Measurements from ENCODE around the gene STK4. TPM values are rescaled to one million over a fixed set of nuclear protein-coding genes. Genes with fewer than 3 reads are reported as not detected.

STK4 gene
- total and polyA plus RNA-seq, 4 donors: 5.4 to 41.0 (median 24.9) TPM

- no peak for DNase-seq
- Histone ChIP-seq H3K4me1 (ENCODE audit: control insufficient read depth in 1 of 2, insufficient read depth in 2 of 2, low read length in 2 of 2) (no peaks in the 10 kb centered on the region), H3K4me3 (ENCODE audit: low read length in 2 of 2) (no peak overlapping the region), H3K27ac (ENCODE audit: low read depth in 1 of 2, low read length in 2 of 2) (no peak overlapping the region), H3K27me3 (ENCODE audit: control insufficient read depth in 1 of 2, insufficient read depth in 2 of 2, low read length in 1 of 2) (no peaks in the 10 kb centered on the region), H3K36me3 (ENCODE audit: control insufficient read depth in 1 of 2, insufficient read depth in 2 of 2, low read length in 1 of 2) (peaks cover 0 to 4% of the 10 kb centered on the region in 2 donors), H3K9me3 (ENCODE audit: control insufficient read depth, low read length) (no peaks in the 10 kb centered on the region)
- 92% methylated on average over 7 of the region's 7 CpGs for WGBS, 2 donors
- ATAC-seq (ENCODE audit: low FRiP score): no peak
- intact Hi-C loops (cut with DNase I): no loop called here
These were observed 100.1 kb downstream of the STK4 start for GRCh38 chr20:45066372-45066771.

DNA sequence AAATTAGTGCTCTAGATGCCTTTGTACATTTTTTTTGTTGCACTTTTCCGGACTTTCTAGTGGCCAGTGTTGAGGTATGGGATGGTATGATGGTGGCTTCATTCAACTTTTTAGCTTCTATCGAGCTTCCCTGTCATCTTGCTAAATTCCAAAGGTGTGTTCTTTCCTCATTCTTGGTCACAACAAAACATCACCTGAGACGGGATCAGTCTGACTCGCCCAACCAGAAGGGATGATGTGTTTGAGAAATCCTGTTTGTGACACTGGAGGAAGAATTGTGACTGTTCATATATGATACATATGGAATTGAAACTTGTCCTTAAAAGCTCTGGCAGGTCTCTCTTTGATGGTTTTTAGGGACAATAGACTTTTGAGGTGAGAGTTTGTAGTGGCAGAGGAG is 100.8 kb downstream of the STK4 start:
- ATAC-seq (ENCODE audit: low FRiP score): no peak
- H3K27ac ChIP-seq (ENCODE audit: low read depth in 1 of 2, low read length in 2 of 2): no peak overlapping the region
- intact Hi-C loops (cut with DNase I): no loop called here
- H3K4me3 ChIP-seq (ENCODE audit: low read length in 2 of 2): no peak overlapping the region
- peaks cover 0 to 4% of the 10 kb centered on the region in 2 donors for H3K36me3 ChIP-seq (ENCODE audit: control insufficient read depth in 1 of 2, insufficient read depth in 2 of 2, low read length in 1 of 2)
- no peaks in the 10 kb centered on the region for H3K27me3 ChIP-seq (ENCODE audit: control insufficient read depth in 1 of 2, insufficient read depth in 2 of 2, low read length in 1 of 2)
- DNase-seq: no peak
- WGBS, 2 donors: 98 to 99% methylated on average over 4 of the region's 4 CpGs
- H3K9me3 ChIP-seq (ENCODE audit: control insufficient read depth, low read length): no peaks in the 10 kb centered on the region
- no peaks in the 10 kb centered on the region for H3K4me1 ChIP-seq (ENCODE audit: control insufficient read depth in 1 of 2, insufficient read depth in 2 of 2, low read length in 2 of 2)

DNA sequence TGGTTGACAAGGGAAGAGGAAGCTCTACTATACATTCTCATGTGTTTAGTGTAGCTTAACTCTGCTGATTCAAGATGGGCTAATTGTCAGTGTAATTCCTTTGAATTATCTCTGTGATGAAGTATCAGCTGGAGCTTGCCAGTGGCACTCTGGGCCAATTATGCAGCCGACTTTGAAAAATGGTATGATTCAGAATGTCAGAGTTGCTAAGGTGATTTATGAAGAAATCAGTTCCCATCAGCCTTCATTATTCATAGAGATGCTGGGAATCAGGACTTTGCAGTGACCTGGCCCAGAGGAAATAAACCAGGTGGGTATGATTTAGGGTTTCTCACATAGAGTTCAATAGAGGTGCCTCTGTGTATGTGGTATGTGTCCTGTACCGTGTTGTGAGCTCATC is 101.2 kb downstream of the STK4 start:
- ATAC-seq (ENCODE audit: low FRiP score) (no peak), DNase-seq (no peak)
- Histone ChIP-seq H3K4me3 (ENCODE audit: low read length in 2 of 2) (no peak overlapping the region), H3K9me3 (ENCODE audit: control insufficient read depth, low read length) (no peaks in the 10 kb centered on the region), H3K36me3 (ENCODE audit: control insufficient read depth in 1 of 2, insufficient read depth in 2 of 2, low read length in 1 of 2) (peaks cover 0 to 4% of the 10 kb centered on the region in 2 donors), H3K4me1 (ENCODE audit: control insufficient read depth in 1 of 2, insufficient read depth in 2 of 2, low read length in 2 of 2) (no peaks in the 10 kb centered on the region), H3K27me3 (ENCODE audit: control insufficient read depth in 1 of 2, insufficient read depth in 2 of 2, low read length in 1 of 2) (no peaks in the 10 kb centered on the region), H3K27ac (ENCODE audit: low read depth in 1 of 2, low read length in 2 of 2) (no peak overlapping the region)
- intact Hi-C loops (cut with DNase I): no loop called here
- whole genome bisulfite sequencing, 2 donors: 79 to 80% methylated on average over 2 of the region's 2 CpGs

DNA sequence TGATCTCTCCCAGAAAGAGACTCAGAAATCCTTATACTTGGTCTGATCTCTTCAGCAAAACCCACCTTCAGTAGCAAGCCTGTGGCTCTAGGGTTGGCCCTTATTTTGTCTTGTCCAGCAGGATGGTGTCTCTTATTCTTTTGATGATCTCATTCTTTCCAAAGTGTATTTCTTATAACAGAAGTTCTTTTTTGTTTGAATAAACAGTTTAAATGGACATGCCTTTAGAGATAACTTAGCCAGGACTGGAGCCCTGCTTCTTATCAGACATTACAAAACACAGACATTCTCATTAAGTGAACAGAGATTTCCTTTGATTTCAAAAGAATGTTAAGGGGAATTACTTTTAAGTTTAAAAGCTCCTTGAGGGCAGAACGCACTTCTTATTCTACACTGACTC is 102.9 kb downstream of the STK4 start:
- intact Hi-C loops (cut with DNase I): no loop called here
- DNase-seq (no peak), ATAC-seq (ENCODE audit: low FRiP score) (no peak)
- no peak overlapping the region for H3K4me3 ChIP-seq (ENCODE audit: low read length in 2 of 2)
- no peak overlapping the region for H3K27ac ChIP-seq (ENCODE audit: low read depth in 1 of 2, low read length in 2 of 2)
- no peaks in the 10 kb centered on the region for H3K27me3 ChIP-seq (ENCODE audit: control insufficient read depth in 1 of 2, insufficient read depth in 2 of 2, low read length in 1 of 2)
- peaks cover 3 to 4% of the 10 kb centered on the region in 2 donors for H3K36me3 ChIP-seq (ENCODE audit: control insufficient read depth in 1 of 2, insufficient read depth in 2 of 2, low read length in 1 of 2)
- no peaks in the 10 kb centered on the region for H3K9me3 ChIP-seq (ENCODE audit: control insufficient read depth, low read length)
- no peaks in the 10 kb centered on the region for H3K4me1 ChIP-seq (ENCODE audit: control insufficient read depth in 1 of 2, insufficient read depth in 2 of 2, low read length in 2 of 2)
- 95 to 99% methylated on average over 1 of the region's 1 CpG for WGBS, 2 donors

DNA sequence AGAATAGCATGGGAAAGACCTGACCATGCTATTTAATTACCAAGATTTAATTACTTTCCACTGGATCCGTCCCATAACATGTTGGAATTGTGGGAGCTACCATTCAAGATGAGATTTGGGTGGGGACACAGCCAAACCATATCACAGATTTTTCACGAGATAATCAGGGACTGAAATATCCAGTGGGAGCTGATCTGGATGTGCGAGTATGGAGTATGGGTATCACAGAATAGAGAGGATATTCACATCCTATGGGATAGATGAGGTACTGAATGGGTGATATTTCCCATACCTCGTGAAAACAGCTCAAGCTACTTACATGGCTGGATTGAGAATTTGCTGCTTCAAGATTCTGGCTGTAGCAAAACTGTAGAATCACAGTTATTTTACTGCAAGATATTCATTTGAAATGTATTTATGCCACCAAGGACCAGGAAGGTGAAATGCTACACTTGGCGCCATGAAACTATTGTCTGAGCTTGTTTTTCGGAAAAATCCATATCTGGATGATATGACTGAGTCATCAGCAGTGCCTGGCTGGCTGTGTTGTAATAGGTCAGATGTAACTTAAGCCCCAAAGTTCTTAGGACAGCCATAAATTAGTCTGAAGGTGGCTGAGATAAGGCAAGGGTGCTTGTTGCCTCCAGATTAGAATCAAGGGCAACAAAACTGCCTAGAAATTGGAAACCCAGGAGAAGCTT is 104.8 kb downstream of the STK4 start:
- Histone ChIP-seq H3K27me3 (ENCODE audit: control insufficient read depth in 1 of 2, insufficient read depth in 2 of 2, low read length in 1 of 2) (no peaks in the 10 kb centered on the region), H3K4me3 (ENCODE audit: low read length in 2 of 2) (no peak overlapping the region), H3K4me1 (ENCODE audit: control insufficient read depth in 1 of 2, insufficient read depth in 2 of 2, low read length in 2 of 2) (no peaks in the 10 kb centered on the region), H3K27ac (ENCODE audit: low read depth in 1 of 2, low read length in 2 of 2) (no peak overlapping the region), H3K9me3 (ENCODE audit: control insufficient read depth, low read length) (no peaks in the 10 kb centered on the region), H3K36me3 (ENCODE audit: control insufficient read depth in 1 of 2, insufficient read depth in 2 of 2, low read length in 1 of 2) (peaks cover 9 to 11% of the 10 kb centered on the region in 2 donors)
- ATAC-seq (ENCODE audit: low FRiP score) (no peak), DNase-seq (no peak)
- 93 to 96% methylated on average over 6 of the region's 6 CpGs for WGBS, 2 donors
- intact Hi-C loops (cut with DNase I): no loop called here

DNA sequence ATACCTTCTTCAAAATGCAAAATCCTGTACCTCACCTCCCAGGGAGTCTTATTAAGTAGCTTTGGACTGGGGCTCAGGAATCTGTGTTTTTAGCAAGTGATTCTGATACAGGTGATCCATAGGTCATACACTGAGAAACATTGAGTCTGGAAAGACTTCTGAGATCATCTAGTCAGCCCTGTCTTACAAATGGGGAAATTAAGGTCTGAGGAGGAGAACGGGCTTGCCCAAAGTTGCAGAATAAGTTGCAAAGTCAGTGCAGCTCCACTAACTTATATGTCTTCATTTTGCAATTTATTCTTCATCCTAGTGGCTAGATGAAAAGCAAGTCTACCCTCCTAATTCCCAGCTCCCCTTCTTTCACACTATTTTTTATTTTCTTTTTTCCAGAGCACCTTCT is 105.8 kb downstream of the STK4 start:
- no peaks in the 10 kb centered on the region for H3K27me3 ChIP-seq (ENCODE audit: control insufficient read depth in 1 of 2, insufficient read depth in 2 of 2, low read length in 1 of 2)
- intact Hi-C loops (cut with DNase I): no loop called here
- 89 to 93% methylated on average over 1 of the region's 1 CpG for WGBS, 2 donors

GRCh38 chr20:45073221-45073620 is 106.9 kb downstream of the STK4 start:
- Histone ChIP-seq H3K27me3 (ENCODE audit: control insufficient read depth in 1 of 2, insufficient read depth in 2 of 2, low read length in 1 of 2) (no peaks in the 10 kb centered on the region), H3K4me1 (ENCODE audit: control insufficient read depth in 1 of 2, insufficient read depth in 2 of 2, low read length in 2 of 2) (no peaks in the 10 kb centered on the region), H3K36me3 (ENCODE audit: control insufficient read depth in 1 of 2, insufficient read depth in 2 of 2, low read length in 1 of 2) (peaks cover 9 to 12% of the 10 kb centered on the region in 2 donors), H3K9me3 (ENCODE audit: control insufficient read depth, low read length) (no peaks in the 10 kb centered on the region), H3K4me3 (ENCODE audit: low read length in 2 of 2) (no peak overlapping the region), H3K27ac (ENCODE audit: low read depth in 1 of 2, low read length in 2 of 2) (no peak overlapping the region)
- intact Hi-C loops (cut with DNase I): no loop called here
- WGBS, 2 donors: 78 to 87% methylated on average over 3 of the region's 3 CpGs
- no peak for DNase-seq
- no peak for ATAC-seq (ENCODE audit: low FRiP score)

More for the DNA sequence above, 105.8 kb downstream of the STK4 start:
- peaks cover 9 to 16% of the 10 kb centered on the region in 2 donors for H3K36me3 ChIP-seq (ENCODE audit: control insufficient read depth in 1 of 2, insufficient read depth in 2 of 2, low read length in 1 of 2)
- H3K4me3 ChIP-seq (ENCODE audit: low read length in 2 of 2): no peak overlapping the region
- H3K9me3 ChIP-seq (ENCODE audit: control insufficient read depth, low read length): no peaks in the 10 kb centered on the region
- H3K27ac ChIP-seq (ENCODE audit: low read depth in 1 of 2, low read length in 2 of 2): no peak overlapping the region
- no peaks in the 10 kb centered on the region for H3K4me1 ChIP-seq (ENCODE audit: control insufficient read depth in 1 of 2, insufficient read depth in 2 of 2, low read length in 2 of 2)
- ATAC-seq (ENCODE audit: low FRiP score) (no peak), DNase-seq (no peak)

GRCh38 chr20:45077559-45077958 is 111.2 kb downstream of the STK4 start:
- DNase-seq (no peak), ATAC-seq (ENCODE audit: low FRiP score) (no peak)
- peaks cover 10 to 19% of the 10 kb centered on the region in 2 donors for H3K36me3 ChIP-seq (ENCODE audit: control insufficient read depth in 1 of 2, insufficient read depth in 2 of 2, low read length in 1 of 2)
- H3K27me3 ChIP-seq (ENCODE audit: control insufficient read depth in 1 of 2, insufficient read depth in 2 of 2, low read length in 1 of 2): no peaks in the 10 kb centered on the region
- no peaks in the 10 kb centered on the region for H3K4me1 ChIP-seq (ENCODE audit: control insufficient read depth in 1 of 2, insufficient read depth in 2 of 2, low read length in 2 of 2)
- intact Hi-C loops (cut with DNase I): no loop called here
- no peak overlapping the region for H3K27ac ChIP-seq (ENCODE audit: low read depth in 1 of 2, low read length in 2 of 2)
- WGBS, 2 donors: 78 to 87% methylated on average over 3 of the region's 3 CpGs
- no peaks in the 10 kb centered on the region for H3K9me3 ChIP-seq (ENCODE audit: control insufficient read depth, low read length)
- H3K4me3 ChIP-seq (ENCODE audit: low read length in 2 of 2): no peak overlapping the region

GRCh38 chr20:45080867-45081624 is 114.7 kb downstream of the STK4 start:
- intact Hi-C loops (cut with DNase I): no loop called here
- Histone ChIP-seq H3K36me3 (ENCODE audit: control insufficient read depth in 1 of 2, insufficient read depth in 2 of 2, low read length in 1 of 2) (peaks cover 2 to 12% of the 10 kb centered on the region in 2 donors), H3K9me3 (ENCODE audit: control insufficient read depth, low read length) (peaks cover 1% of the 10 kb centered on the region), H3K27me3 (ENCODE audit: control insufficient read depth in 1 of 2, insufficient read depth in 2 of 2, low read length in 1 of 2) (no peaks in the 10 kb centered on the region), H3K4me1 (ENCODE audit: control insufficient read depth in 1 of 2, insufficient read depth in 2 of 2, low read length in 2 of 2) (no peaks in the 10 kb centered on the region), H3K4me3 (ENCODE audit: low read length in 2 of 2) (no peak overlapping the region), H3K27ac (ENCODE audit: low read depth in 1 of 2, low read length in 2 of 2) (no peak overlapping the region)
- no peak for DNase-seq
- ATAC-seq (ENCODE audit: low FRiP score): no peak
- WGBS, 2 donors: 84 to 89% methylated on average over 5 of the region's 5 CpGs
